ENCODE measurements around the gene POU3F1.

Gene POU3F1

GRCh38 chr1:38046333-38046883 is at the start of gene POU3F1:
Gene POU3F1 (minus strand): TSS chr1:38046793. CDS start chr1:38046743, 50 bp downstream.
- no peak for DNase-seq (ENCODE audit: low spot score)

GRCh38 chr1:38095454-38095931 is 48.9 kb upstream of the POU3F1 start:
- no peak for DNase-seq (ENCODE audit: low spot score)

GRCh38 chr1:38094711-38095290 is 48.2 kb upstream of the POU3F1 start:
- no peak for DNase-seq (ENCODE audit: low spot score)

GRCh38 chr1:38093569-38094520 is 47.3 kb upstream of the POU3F1 start:
- no peak for DNase-seq (ENCODE audit: low spot score)

- DNase-seq (ENCODE audit: low spot score) = no peak
These were observed 45.7 kb upstream of the POU3F1 start for GRCh38 chr1:38092256-38092655.

GRCh38 chr1:38090796-38091195 is 44.2 kb upstream of the POU3F1 start:
- no peak for DNase-seq (ENCODE audit: low spot score)

GRCh38 chr1:38089712-38090360 is 43.2 kb upstream of the POU3F1 start:
- DNase-seq (ENCODE audit: low spot score) = no peak

GRCh38 chr1:38088791-38089190 is 42.2 kb upstream of the POU3F1 start:
- no peak for DNase-seq (ENCODE audit: low spot score)

GRCh38 chr1:38088366-38088765 is 41.8 kb upstream of the POU3F1 start:
- no peak for DNase-seq (ENCODE audit: low spot score)

- DNase-seq (ENCODE audit: low spot score) = no peak
These were observed 41.1 kb upstream of the POU3F1 start for GRCh38 chr1:38087676-38088075.

- DNase-seq (ENCODE audit: low spot score) = no peak
These were observed 39.2 kb upstream of the POU3F1 start for GRCh38 chr1:38085666-38086330.

GRCh38 chr1:38084700-38085099 is 38.1 kb upstream of the POU3F1 start:
- no peak for DNase-seq (ENCODE audit: low spot score)

- no peak for DNase-seq (ENCODE audit: low spot score)
These were observed 37.5 kb upstream of the POU3F1 start for GRCh38 chr1:38084113-38084512.

- DNase-seq (ENCODE audit: low spot score) = no peak
These were observed 36.9 kb upstream of the POU3F1 start for GRCh38 chr1:38083541-38083940.

- DNase-seq (ENCODE audit: low spot score) = no peak
These were observed 36.2 kb upstream of the POU3F1 start for GRCh38 chr1:38082769-38083263.

GRCh38 chr1:38079019-38079418 is 32.4 kb upstream of the POU3F1 start:
- DNase-seq (ENCODE audit: low spot score) = no peak

- no peak for DNase-seq (ENCODE audit: low spot score)
These were observed 31.0 kb upstream of the POU3F1 start for GRCh38 chr1:38077523-38078147.

- DNase-seq (ENCODE audit: low spot score) = no peak
These were observed 29.9 kb upstream of the POU3F1 start for GRCh38 chr1:38076455-38076854.

GRCh38 chr1:38076038-38076437 is 29.4 kb upstream of the POU3F1 start:
- DNase-seq (ENCODE audit: low spot score) = no peak

GRCh38 chr1:38075191-38075590 is 28.6 kb upstream of the POU3F1 start:
- no peak for DNase-seq (ENCODE audit: low spot score)

GRCh38 chr1:38074302-38074677 is 27.7 kb upstream of the POU3F1 start:
- DNase-seq (ENCODE audit: low spot score) = no peak

Data from activated CD4-positive, alpha-beta T cell treated with anti-CD3 and anti-CD28 coated beads, Interleukin-2, Interleukin-4, amounts not matched to agents 100 ng/mL and 50 ng/mL, durations not matched to agents 16 hours and 8 hours (primary cell).